ENCODE results near the gene APLP1. TPM values are rescaled to one million over a fixed set of nuclear protein-coding genes. Genes with fewer than 3 reads are reported as not detected.
"Not testable (repeated sequence)": the region's sequence is repeated elsewhere in the genome, so short reads cannot be mapped to it uniquely, and the experiment has no call there.

APLP1 gene
- polyA plus RNA-seq, 1 donor, result 25.0 TPM

GRCh38 chr19:35879770-35880317 is 11.5 kb downstream of the APLP1 start:
- DNase-seq, result peak; percentile 87

DNA sequence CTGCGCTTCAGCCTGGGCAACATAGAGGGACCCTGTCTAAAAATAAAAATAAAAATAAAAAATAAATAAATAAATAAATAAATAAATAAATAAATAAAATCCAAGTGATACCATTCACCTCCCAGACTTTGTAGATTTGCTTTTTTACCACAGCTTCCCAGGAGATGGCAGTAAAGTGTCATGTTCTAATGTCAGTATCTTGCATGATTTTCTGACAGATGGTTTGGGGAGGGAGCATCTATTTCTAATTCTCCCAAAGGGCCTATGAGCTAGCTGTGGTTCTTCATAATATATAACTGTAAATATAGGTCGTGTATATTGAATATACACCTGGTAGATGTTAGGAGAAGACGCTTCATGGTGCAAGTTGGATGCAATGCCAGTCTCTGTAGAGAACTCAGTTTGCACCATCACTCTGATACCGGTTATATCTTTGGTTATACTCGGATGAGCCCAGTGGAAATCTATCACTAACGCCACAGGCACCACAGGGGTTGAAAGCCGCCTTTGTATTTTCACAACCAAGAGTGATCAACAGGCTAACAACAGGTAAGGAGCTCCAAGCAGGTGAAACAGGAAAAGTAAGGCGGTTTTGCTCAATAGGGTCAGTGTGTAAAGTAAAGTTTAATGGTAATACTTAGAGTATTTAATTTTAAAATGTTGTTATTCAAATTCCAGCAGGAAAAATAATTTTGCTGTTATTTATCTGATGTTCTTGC is 13.9 kb downstream of the APLP1 start:
- no peak for DNase-seq

GRCh38 chr19:35883882-35884281 is 15.5 kb downstream of the APLP1 start:
- no peak for DNase-seq

DNA sequence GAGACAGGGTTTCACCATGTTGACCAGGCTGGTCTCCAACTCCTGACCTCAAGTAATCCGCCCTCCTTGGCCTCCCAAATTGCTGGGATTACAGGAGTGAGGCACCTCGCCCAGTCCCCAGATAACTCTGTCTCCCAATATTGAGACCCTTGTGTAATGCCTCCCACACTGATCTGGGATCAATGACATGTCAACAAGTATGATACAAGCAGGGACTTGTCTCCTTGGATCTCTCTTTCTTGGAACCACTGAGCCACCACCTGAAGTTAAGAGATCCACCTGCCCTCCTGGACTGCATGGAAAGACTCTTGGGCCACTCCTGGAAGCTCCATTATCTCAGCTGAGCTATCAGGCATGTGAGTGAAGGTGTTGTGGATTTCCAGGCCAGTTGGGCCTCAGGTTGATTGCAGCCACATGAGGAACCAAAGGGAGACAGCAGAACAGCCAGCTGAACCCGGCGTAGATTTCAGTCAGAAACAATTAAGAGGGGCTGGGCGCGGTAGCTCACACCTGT is 16.9 kb downstream of the APLP1 start:
- DNase-seq, result no peak

DNA sequence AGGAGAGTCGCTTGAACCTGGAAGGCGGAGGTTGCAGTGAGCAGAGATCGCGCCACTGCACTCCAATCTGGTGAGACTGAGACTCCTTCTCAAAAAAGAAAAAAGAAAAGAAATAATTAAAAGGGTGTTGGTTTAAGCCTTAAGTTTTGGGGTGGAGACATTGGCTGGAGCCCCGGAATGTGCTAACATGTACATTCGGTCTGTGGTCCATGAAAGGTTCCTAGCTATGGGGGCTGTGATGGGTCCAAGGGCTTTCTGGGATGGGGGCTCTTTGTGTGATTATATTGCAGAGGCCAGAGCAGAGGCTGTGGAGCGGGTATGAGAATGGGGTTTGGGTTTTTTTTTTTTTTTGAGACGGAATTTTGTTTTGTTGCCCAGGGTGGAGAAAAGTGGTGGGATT is 17.5 kb downstream of the APLP1 start:
- no peak for DNase-seq

DNA sequence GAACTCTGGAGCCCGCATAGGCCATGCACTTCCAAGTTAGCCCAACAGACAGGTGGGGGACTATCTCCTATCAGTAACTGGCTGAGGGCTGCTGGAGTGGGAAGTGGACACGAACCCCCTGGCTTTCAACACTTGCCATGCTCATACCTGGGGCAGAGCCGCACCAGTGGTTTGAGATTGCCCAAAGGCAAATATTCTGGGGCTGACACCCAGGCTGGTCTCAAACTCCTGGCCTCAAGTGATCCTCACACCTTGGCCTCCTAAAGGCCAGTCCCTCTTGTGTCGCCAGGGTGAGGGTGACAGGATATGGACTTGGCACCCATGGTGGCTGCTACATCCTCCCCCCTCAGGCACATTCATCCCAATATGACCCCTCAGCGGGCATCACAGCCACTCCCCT is 18.8 kb downstream of the APLP1 start:
- DNase-seq, result no peak

DNA sequence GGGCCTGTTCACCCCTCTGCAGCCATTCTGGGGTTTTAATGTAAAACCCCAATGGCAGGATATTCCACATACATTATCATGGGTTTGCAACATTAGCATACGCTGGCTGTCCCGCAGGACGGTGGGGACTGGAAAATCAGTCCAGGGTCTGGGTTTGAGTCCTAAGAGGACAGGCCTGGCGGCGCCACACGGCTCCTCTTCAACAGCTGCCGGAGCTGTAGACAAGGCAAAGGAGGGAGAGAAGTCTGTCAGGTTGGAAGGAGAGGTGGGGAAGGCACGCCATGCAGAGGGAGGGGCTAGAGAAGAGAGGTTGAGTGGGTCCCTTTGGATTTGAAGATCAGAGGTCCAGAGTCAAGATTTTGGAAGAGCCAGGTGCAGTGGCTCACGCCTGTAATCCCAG is 20.0 kb downstream of the APLP1 start:
- DNase-seq, result no peak

GRCh38 chr19:35889370-35890112 is 21.2 kb downstream of the APLP1 start:
- no peak for DNase-seq

GRCh38 chr19:35890113-35890650 is 21.8 kb downstream of the APLP1 start:
- no peak for DNase-seq

DNA sequence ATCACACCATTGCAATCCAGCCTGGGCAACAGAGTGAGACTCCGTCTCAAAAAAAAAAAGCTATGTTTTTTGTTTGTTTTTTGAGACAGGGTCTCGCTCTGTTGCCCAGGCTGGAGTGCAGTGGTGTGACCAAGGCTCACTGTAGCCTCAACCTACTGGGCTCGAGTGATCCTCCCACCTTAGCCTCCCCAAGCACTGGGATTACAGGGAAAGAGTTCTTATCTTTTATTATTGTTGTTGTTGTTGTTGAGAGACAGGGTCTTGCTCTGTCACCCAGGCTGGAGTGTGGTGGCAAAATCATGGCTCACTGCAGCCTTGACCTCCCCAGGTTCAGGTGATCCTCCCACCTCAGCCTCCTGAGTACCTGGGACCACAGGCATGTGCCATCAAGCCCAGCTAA is 23.4 kb downstream of the APLP1 start:
- not testable (repeated sequence) for DNase-seq

DNA sequence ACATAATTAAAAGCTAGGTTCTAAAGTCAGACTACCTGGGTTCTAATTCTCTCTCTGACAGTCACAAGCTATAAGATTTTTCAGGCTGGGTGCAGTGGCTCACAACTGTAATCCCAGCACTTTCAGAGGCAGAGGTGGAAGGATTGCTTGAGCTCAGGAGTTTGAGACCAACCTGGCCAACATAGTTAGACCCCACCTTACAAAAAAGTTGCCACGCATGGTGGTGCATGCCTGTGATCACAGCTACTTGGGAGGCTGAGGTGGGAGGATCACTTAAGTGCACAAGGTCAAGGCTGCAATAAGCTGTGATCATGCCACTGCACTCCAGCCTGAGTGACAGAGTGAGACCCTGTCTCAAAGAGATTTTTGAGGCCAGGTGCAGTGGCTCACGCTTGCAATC is 26.0 kb downstream of the APLP1 start:
- no peak for DNase-seq

DNA sequence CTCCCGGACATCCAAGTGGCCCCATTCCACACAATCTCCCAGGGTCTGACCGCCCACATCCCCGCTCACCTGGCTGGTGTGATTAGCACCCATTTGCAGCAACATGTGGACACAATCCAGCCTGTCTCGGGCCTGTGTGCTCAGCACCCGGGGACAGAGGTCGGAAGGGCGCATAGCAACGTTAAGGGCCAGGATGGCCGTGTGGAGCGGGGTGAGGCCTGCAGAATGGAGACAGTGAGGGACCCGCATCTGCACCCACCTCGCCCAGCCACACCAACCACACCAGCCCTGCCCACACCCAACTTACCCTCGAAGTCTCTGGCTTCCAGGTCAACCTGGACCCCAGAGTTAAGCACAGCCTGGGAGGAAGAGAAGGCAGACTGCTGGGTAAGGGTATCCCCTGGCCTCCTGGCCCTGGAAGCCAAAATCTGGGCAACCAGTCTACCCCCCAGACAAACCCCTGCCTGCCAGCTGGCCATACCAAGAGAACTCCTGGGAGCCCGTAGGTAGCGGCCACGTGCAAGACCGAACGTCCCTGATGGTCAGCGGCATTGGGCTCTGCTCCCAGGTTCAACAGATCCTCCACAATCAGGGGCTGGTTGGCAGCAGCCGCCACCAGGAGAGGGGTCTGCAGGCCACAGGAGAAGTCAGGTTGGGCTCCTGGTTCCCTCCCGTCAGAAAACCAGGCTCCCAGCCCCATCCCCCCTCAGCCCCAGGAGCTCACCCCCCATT is 27.7 kb downstream of the APLP1 start:
- no peak for DNase-seq

DNA sequence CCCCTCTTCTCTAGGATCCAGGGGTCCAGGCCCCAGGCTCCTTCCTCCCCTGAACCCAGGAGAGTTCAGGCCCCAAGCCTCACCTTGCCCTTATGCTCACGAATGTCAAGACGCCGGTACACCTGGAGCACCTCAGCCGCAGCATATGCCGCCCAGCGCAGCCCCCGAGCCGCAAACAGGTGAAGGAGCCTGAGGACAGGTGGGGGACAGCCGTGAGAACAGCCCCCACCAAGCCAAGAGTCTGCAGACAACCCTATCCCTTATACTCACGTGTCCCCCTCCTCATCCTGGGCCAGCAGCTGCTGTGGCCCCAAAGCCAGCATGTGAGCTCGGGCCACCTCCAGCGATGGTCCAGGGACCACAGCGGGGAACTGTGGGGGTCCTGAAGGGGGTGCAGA is 28.3 kb downstream of the APLP1 start:
- no peak for DNase-seq

DNA sequence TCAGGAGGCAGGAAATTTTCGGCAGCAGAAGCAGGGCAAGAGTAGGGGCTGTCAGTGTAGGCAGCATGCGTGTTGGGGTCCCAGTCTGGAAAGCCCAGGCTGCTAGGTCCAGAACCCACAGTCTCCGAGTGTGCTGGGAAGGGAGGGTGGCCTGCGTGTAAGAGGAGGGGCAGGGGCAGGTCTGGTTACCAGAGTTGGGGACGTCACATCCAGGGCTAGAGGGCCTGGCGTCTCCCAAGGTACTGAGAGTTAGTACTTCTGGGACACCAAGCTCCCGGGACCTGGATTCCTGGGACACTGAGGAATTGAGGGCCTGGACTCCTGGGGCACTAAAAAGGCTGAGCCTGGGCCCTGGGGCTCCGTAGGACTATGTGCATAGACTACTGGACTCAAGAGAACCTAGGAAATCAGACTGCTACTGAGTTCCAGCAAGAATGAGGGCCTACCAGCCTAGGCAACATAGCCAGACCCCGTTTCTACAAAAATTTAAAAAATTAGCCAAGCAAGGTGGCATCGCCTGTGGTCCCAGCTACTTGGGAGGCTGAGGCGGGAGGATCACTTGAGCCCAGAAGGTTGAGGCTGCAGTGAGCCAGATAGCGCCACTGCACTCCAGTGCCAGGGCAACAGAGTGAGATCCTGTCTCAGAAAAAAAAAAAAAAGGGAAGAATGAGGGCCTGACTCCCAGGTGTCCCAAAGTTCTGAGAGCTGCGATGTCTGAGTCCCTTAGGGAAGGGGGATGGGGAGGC is 29.5 kb downstream of the APLP1 start:
- no peak for DNase-seq

GRCh38 chr19:35898499-35898809 is 30.1 kb downstream of the APLP1 start:
- no peak for DNase-seq

- peak; percentile 74 for DNase-seq
Measured at GRCh38 chr19:35899547-35900214, 31.3 kb downstream of the APLP1 start.

DNA sequence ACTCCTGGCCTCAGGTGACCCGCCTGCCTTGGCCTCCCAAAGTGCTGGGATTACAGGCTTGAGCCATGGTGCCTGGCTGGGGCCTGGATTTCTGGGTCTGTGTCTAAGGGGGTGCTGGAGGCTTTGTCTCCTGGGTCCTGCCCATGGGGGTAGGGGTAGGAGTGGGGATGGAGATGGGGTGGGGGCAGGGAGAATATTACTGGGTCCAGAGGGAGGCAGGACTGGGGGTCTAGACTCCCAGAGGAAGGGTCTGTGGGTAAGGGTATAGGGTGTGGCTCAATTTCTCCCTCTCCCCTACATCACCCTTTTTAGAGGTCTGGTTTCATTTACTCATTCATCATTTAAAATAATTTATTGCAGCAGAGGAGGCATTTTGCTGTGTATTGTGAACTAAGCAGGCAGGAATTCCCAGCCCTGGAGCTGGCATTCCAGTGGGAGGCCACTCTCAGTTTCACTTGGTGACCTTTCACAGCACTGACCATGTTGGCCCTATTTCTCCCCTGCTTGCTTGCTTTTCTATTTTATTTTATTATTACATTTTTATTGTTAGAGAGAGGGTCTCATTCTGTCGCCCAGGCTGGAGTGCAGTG is 32.8 kb downstream of the APLP1 start:
- DNase-seq, result no peak

GRCh38 chr19:35901854-35902661 is 33.7 kb downstream of the APLP1 start, which contains the start of gene HCST:
Gene HCST (plus strand): TSS chr19:35902529. CDS start chr19:35902594, 65 bp downstream.
- DNase-seq, result no peak

GRCh38 chr19:35902870-35903475 is 34.6 kb downstream of the APLP1 start:
- DNase-seq, result no peak

Measured in left kidney (tissue), 2 donors.